NCI-H2171 treated with DMSO at 0.1 percent for 48 hours (cell line): ENCODE data around the gene FRMD4A.

ENCODE experiments used
- DNase-seq: peaks from one replicate; lab custom pipeline; 2025; lab: John Stamatoyannopoulos, UW

FRMD4A gene

GRCh38 chr10:13674645-13675588 lies 655.8 kb downstream of the FRMD4A start:
- DNase-seq, result no peak

GRCh38 chr10:13673156-13673555 lies 657.6 kb downstream of the FRMD4A start:
- DNase-seq, result peak; percentile 35

- peak; percentile 88 for DNase-seq
These were observed 658.2 kb downstream of the FRMD4A start for GRCh38 chr10:13672548-13672947.

DNA sequence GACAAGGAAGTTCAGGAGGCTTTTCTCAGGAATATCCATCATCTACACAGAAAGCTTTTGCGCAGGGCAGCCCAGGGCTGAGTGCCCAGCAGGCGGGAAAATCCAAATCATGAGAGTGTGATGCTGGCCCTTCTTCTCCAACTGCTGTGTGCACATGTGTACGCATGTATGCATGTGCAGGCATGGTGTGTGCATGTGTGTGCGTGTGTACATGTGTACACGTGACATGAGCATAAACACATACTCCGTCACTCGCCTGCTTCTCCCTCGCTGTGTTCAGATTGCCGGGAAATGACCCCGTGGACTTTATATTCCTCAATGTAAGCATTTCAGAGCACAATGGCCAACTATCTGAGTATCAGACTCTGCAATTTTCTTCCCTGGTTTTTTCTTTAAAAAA lies 658.8 kb downstream of the FRMD4A start:
- DNase-seq, result no peak

- DNase-seq, result no peak
These were observed 660.4 kb downstream of the FRMD4A start for GRCh38 chr10:13670311-13670710.

GRCh38 chr10:13669901-13670300 lies 660.8 kb downstream of the FRMD4A start:
- no peak for DNase-seq

DNA sequence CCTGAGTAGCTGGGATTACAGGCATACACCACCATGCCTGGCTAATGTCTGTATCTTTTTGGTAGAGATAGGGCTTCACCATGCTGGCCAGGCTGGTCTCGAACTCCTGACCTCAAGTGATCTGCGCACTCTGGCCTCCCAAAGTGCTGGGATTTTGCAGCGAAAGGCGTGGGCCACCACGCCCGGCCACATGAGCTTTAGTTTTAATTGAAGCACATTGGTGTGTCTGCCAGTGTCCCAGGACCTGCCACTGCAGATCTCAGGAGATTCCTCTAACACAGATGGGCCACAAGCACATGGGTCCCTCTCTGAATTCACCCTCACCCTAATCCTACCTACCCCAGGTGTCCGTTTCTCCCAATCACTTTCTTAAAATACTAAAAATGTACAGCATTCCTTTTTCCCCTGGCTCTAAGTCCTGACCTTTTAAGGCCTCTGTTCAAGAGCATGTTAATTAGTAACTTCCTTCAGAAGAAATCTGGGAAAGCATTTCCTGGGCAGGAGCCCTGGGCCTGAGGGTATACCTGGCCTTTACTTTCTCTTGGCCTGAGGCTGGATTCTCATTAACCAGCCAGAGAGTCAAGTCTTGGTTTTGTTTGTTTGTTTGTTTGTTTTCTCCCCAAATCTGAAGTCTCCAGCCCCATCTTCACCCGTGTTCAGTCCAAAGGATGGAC lies 661.4 kb downstream of the FRMD4A start:
- DNase-seq, result no peak

DNA sequence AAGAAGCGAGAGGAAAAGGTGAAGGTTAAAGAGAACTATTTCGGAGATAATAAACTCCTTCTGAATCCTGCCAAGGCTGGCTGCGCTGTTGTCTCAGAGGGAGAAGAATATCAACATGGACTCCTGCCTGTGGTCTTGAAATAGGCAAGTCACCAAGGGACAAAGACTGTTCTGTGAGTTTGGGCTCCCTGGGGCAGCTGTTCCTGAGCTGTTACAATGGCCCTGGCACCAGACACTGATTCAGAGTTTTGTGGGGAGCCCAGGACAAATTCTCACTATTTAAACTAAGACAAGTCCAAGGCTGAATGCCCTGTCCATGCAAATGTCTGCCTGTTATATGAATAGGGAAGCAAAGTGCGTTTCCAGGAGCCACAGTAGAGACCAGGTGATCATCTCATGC lies 662.6 kb downstream of the FRMD4A start:
- no peak for DNase-seq

DNA sequence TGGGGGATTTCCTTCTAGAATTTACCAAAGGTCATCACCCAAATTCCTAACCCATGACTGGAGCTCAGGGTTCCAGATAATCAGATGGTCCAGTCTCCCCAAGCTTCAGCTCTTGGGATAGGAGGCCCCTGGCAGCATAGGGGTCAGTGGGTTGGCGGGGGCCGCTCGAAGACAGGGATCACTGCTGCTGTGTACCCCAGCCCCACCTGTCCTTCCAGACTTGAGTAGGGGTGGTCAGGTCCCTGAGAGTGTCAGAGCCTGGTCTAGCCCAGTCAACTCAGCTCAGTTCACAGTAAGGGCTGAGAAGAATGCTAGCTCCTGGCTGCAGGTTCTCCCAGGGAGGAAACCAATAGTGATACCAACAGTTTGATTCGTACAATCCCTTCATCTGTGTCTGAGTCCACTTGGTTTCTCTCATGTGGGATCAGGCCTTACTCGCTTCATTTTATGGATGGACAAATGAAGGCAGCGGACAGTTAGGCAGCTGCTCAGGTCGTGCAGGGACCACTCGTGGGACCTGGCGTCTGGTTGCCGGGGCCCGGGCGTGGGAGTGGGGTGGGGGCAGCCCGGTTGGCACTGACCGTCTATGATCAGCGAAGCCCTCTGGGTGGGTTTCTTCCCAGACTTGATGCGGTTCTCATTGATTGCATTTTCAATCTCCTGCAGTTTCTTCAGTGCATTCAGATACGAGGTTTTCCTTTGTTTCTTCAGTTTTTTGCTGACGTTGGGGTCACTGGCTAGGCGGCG lies 665.0 kb downstream of the FRMD4A start:
- no peak for DNase-seq

DNA sequence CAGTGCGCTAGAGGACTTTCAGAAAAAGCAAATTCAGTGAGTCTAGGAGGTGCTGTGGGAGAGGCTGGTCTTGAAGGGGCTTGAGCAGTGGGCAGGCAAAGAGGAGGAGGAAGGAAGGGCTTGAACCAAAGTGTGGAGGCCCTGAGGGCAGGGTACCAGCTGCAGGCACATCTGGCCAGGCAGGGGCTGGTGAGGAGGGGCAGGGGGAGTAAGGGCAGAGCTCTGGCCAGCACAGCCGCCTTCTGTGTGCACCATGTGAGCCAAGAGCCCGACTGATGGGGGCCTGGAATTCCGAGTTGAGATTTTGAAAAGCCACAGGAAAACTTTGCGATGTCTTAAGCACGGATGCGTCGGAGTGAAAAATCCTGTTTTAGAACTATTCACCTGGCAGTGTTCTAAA lies 669.5 kb downstream of the FRMD4A start:
- no peak for DNase-seq

GRCh38 chr10:13660551-13660920 lies 670.2 kb downstream of the FRMD4A start:
- peak; percentile 5 for DNase-seq

DNA sequence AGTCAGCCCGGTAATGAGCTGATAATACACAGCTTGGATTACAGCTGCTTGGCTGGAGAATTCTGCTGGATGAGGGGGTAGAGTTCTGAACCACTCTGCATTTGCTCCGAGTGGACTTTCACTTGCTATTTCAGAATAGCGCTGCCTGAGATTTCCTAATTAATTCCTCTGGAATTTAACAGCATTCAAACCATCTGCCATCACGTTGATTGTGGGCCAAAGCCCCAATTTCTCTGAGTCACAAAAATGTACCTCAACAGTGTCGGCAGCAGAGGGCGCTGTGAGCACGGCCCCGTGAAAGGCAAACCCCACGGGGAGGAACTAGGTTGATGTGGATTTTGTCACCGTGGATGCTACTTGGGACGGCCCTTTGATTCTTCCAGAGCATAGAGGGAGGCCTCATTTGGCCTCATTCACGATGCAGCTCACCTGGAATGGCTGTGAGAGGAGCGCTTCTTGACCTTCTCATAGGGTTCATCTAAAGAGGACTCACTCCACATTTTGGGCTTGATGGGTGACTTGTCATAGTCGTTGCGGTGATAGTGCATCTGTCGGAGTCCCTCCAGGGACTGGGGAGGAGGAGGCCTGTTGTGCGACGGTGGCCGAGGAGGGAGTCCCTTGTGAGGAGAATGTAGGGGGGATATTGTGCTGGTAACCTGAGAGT lies 670.7 kb downstream of the FRMD4A start:
- peak; percentile 40 for DNase-seq

- DNase-seq, result no peak
These were observed 671.6 kb downstream of the FRMD4A start for GRCh38 chr10:13658871-13659685.

- no peak for DNase-seq
These were observed 672.5 kb downstream of the FRMD4A start for GRCh38 chr10:13658264-13658663.

GRCh38 chr10:13657101-13657680 lies 673.5 kb downstream of the FRMD4A start:
- no peak for DNase-seq

- no peak for DNase-seq
These were observed 674.2 kb downstream of the FRMD4A start for GRCh38 chr10:13656337-13657100.

DNA sequence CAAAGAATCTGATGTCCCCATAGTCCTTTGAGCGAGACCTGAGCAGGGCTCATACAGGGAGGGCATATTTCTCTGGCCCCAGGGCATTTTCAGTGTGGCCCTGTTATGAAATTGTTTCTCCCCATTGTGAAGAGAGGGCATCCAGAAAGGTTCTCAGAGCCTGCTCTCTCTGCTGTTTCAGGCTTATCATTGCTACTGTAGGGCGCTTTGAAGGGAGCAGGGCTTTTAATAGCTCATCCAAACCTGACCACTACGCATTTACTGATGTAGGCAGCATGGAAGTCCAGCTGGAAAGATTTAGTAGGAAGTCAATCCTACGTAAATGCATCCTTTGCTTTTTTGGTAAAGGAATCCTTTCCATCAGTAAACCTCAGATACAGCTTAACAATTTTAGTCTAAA lies 675.9 kb downstream of the FRMD4A start:
- no peak for DNase-seq

- DNase-seq, result no peak
These were observed 676.5 kb downstream of the FRMD4A start for GRCh38 chr10:13654118-13654830.

DNA sequence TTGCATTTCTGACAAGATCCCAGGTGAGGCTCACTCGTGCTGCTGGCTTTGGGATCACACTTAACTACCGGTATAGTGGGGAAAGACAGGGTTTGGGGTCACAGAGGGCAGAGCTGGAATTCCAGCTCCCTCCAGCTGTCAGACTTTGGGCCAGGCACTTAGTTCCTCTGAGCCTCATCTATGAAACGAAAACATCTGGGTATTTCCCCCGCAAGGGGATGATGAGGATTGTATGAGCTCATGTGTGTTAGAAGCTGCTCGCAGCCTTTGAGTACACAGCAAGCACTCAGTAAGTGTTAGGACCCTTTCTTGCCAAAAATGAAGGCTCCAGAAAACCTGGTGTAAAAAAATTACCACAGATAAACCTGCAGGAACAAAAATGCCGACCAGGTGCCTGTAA lies 677.9 kb downstream of the FRMD4A start:
- no peak for DNase-seq
